Heart right ventricle (tissue), 16 donors: ENCODE results near the gene MAPK8IP3. TPM values are rescaled to one million over a fixed set of nuclear protein-coding genes. Genes with fewer than 3 reads are reported as not detected.

Experiments
- ATAC-seq, 8 donors: fragments of 200-7000 bp; cut with Tn5 transposase; one replicate each; pipeline ENCODE4 v1.9.1; 2020; ENCODE audit warnings: mild to moderate bottlenecking in 8 of 8, moderate library complexity in 8 of 8, moderate number of reproducible peaks in 1 of 8
- DNase-seq, 2 donors: peaks; one replicate each; pipeline ENCODE4 v3.0.0-alpha.2; 2020
- H3K27ac ChIP-seq, 10 donors: fragments of 200-600 bp; sonication (generic) in 2 of 10; one replicate each; pipeline versions ENCODE4 v1.5.0 to v1.8.0; 2020 to 2022; ENCODE audit warnings: mild to moderate bottlenecking in 3 of 10
- H3K27me3 ChIP-seq, 7 donors: fragments of 200-600 bp; one replicate each; pipeline ENCODE4 v1.8.0; 2021 to 2022; ENCODE audit warnings: mild to moderate bottlenecking in 2 of 7
- H3K36me3 ChIP-seq, 9 donors: fragments of 200-600 bp; sonication (generic) in 1 of 9; one replicate each; pipeline versions ENCODE4 v1.5.0 to v1.8.0; 2020 to 2022; ENCODE audit warnings: mild to moderate bottlenecking in 2 of 9
- H3K4me1 ChIP-seq, 9 donors: fragments of 200-600 bp; sonication (generic) in 1 of 9; one replicate each; pipeline versions ENCODE4 v1.5.0 to v1.8.0; 2020 to 2022; ENCODE audit warnings: mild to moderate bottlenecking in 4 of 9
- H3K4me3 ChIP-seq, 10 donors: fragments of 200-600 bp; sonication (generic) in 2 of 10; one replicate each; pipeline versions ENCODE4 v1.5.0 to v1.8.0; 2020 to 2022; ENCODE audit warnings: mild to moderate bottlenecking in 7 of 10, moderate library complexity in 2 of 10
- H3K9me3 ChIP-seq, 11 donors: fragments of 200-600 bp in 10 of 11; sonication (generic) in 2 of 11; one replicate each; pipeline versions ENCODE4 v1.5.0 to v1.8.0; 2013 to 2022; ENCODE audit warnings: mild to moderate bottlenecking in 2 of 11, control low read depth in 1 of 11, moderate library complexity in 1 of 11
- CTCF ChIP-seq, 9 donors: fragments of 200-600 bp; sonication (generic) in 2 of 9; IDR thresholded peaks; one replicate each; pipeline versions ENCODE4 v1.5.0 to v1.8.0; 2021 to 2022; ENCODE audit warnings: antibody characterized with exemption in 9 of 9, mild to moderate bottlenecking in 5 of 9, moderate library complexity in 1 of 9
- WGBS, 2 donors: extraction: QIAGEN DNeasy Blood & Tissue Kit; methylation state at CpG; one replicate each; pipeline ENCODE4 v1.1.7; 2013; ENCODE audit warnings: inconsistent platforms in 1 of 2; 5-methylcytosine and 5-hydroxymethylcytosine counted together
- intact Hi-C, 10 donors: fragments of 100-400 bp; cut with DNase I; formaldehyde crosslinking; loops; one replicate each; pipeline versions ENCODE4 v1.11.1 to v1.14.2; 2022
- polyA plus RNA-seq, 2 donors: library from polyadenylated mRNA; stranded (reverse); fragments of 200-250 nt; gene quantifications; one replicate each; pipeline ENCODE4 v1.2.3, GENCODE V29; 2013
- total RNA-seq, 10 donors: library from RNA; stranded (reverse); fragmentation: NEBNext Ultra II Directional in 3 of 10; extraction: Animal tissue kit (Norgen Biotek cat#: 25700) in 3 of 10; gene quantifications; one replicate each; pipeline versions ENCODE4 v1.2.1 to v1.2.4, GENCODE V29; 2021 to 2023
- donor health status: Arrhythmogenic right ventricular cardiomyopathy.
- donor health status: ischemic (EF 13 %, LVEDD 7.1; RV severe dilation, severe dysfunction).
- donor health status: healthy with polysubstance abuse.
- donor health status: DM: no; HTN: yes; CAD: no.
- donor health status: DM: no; HTN: no; CAD: no.
- donor health status: ischemic (EF 25% LVEDD 6.9; RV normal size, moderate dysfunction).
- donor health status: ischemic (EF 25% LVEDD 5.7; RV mildly dilated, moderate dysfunction).
- donor health status: healthy.
- donor health status: DM: yes; HTN: yes; CAD: no.
- donor health status: Ischemic cardiomyopathy.
- donor health status: ischemic (EF 35%, LVEDD 5.7; RV mildly dilated, moderate dysfunction).
- donor health status: nonischemic (EF 11% LVEDD 7.7; RV severe dilation, severe dysfunction).
- donor health status: DM: yes; HTN: yes; CAD: no.
- donor health status: PGD.
- donor health status: ischemic (EF 29% LVEDD 5.4; RV normal size, mild dysfunction).
- donor health status: nonischemic (EF 23%, LVEDD 6.1; RV moderate dilation, normal function).

MAPK8IP3 gene
- total and polyA plus RNA-seq, 12 donors, result 31.2 to 126 (median 71.7) TPM

GRCh38 chr16:1710811-1711507, 5.0 kb downstream of the MAPK8IP3 start:
- 84 to 93% methylated on average over 17 of the region's 17 CpGs for WGBS, 2 donors
- Histone ChIP-seq H3K4me3 (no peak overlapping the region), H3K9me3 (no peaks in the 10 kb centered on the region), H3K4me1 (peaks cover 20 to 79% (median 47%) of the 10 kb centered on the region in 9 donors), H3K27ac (no peak overlapping the region), H3K36me3 (peaks cover 0 to 9% (median 0%) of the 10 kb centered on the region in 9 donors), H3K27me3 (no peaks in the 10 kb centered on the region)
- DNase-seq (no peak), ATAC-seq (no peak)
- intact Hi-C loops, result no loop called here
- TF ChIP-seq CTCF (IDR thresholded peaks at IDR 0.05), result no peak

GRCh38 chr16:1712791-1713261, 6.8 kb downstream of the MAPK8IP3 start:
- Histone ChIP-seq H3K9me3 (no peaks in the 10 kb centered on the region), H3K4me3 (peak overlapping the region in 1 of 10 donors; percentile 2), H3K36me3 (peaks cover 0 to 9% (median 0%) of the 10 kb centered on the region in 9 donors), H3K4me1 (peaks cover 15 to 70% (median 39%) of the 10 kb centered on the region in 9 donors), H3K27me3 (no peaks in the 10 kb centered on the region), H3K27ac (peak overlapping the region in 6 of 10 donors; percentile 13 to 52 (median 42))
- TF ChIP-seq CTCF (IDR thresholded peaks at IDR 0.05), result no peak
- intact Hi-C loops, result no loop called here
- DNase-seq (no peak), ATAC-seq (no peak)
- 52 to 64% methylated on average over 13 to 14 of the region's 14 CpGs for WGBS, 2 donors

- TF ChIP-seq CTCF (IDR thresholded peaks at IDR 0.05), result no peak
- H3K4me1 ChIP-seq, result peaks cover 10 to 70% (median 34%) of the 10 kb centered on the region in 9 donors
- no peak for DNase-seq
- intact Hi-C loops, result no loop called here
- H3K4me3 ChIP-seq, result no peak overlapping the region
- peak overlapping the region in 6 of 10 donors; percentile 13 to 52 (median 42) for H3K27ac ChIP-seq
- 77 to 80% methylated on average over 7 of the region's 7 CpGs for WGBS, 2 donors
- H3K36me3 ChIP-seq, result peaks cover 0 to 9% (median 0%) of the 10 kb centered on the region in 9 donors
- no peak for ATAC-seq
- no peaks in the 10 kb centered on the region for H3K9me3 ChIP-seq
- H3K27me3 ChIP-seq, result no peaks in the 10 kb centered on the region
Observed at GRCh38 chr16:1713331-1713730, 7.3 kb downstream of the MAPK8IP3 start.

GRCh38 chr16:1713933-1714332, 7.9 kb downstream of the MAPK8IP3 start:
- DNase-seq, result no peak
- no peak overlapping the region for H3K27ac ChIP-seq
- H3K4me3 ChIP-seq, result no peak overlapping the region
- peaks cover 7 to 70% (median 33%) of the 10 kb centered on the region in 9 donors for H3K4me1 ChIP-seq
- peaks cover 0 to 9% (median 0%) of the 10 kb centered on the region in 9 donors for H3K36me3 ChIP-seq
- intact Hi-C loops, result no loop called here
- no peak for ATAC-seq
- WGBS, 2 donors, result 82 to 86% methylated on average over 14 of the region's 14 CpGs
- no peaks in the 10 kb centered on the region for H3K27me3 ChIP-seq
- no peak for TF ChIP-seq CTCF (IDR thresholded peaks at IDR 0.05)
- H3K9me3 ChIP-seq, result no peaks in the 10 kb centered on the region
